TTC549 (cell line): ENCODE results near the gene RTCB.
"Not testable (repeated sequence)": the region's sequence is repeated elsewhere in the genome, so short reads cannot be mapped to it uniquely, and the experiment has no call there.

ENCODE experiments used
- FAIRE-seq: peaks from 2 replicates; lab custom pipeline; 2012; peaks lifted over from hg19 to GRCh38; lab: Jason Lieb, UNC

RTCB gene

DNA sequence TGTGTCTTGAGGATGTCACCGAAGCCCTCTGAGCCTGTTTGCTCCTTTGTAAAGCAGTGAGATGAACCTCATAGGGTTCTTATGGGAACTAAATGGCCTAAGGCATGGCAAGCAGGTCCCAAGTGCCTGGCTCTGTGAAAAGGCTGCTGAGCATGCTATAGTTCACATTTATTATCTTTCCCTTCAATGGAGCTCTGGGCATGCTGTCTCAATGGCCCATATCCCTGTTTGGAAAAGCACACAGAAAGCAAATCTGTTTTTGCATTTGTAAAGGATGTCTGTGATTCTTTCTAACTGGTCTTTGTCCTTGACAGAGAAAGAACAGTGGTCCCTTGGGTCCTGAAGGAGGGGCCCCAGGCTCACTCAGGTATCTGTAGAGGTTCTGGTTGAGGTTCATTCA, 26.4 kb downstream of the RTCB start:
- FAIRE-seq, result no peak

DNA sequence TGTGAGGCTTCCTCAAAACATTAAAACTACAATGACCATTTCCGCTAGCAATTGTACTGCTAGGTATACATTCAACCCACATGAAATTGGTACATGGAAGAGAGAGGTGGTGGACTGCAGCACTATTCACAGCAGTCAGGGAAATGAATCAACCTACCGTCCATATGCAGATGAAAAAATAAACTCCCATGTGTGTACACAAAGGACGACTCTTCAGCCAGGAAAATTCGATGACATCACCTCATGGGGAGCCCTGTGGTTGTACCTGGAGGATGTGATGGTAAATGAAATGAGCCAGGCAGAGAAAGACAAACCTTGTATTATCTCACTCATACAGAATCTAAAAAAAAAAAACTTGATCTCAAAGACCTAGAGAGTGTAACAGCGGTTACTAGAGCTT, 31.1 kb downstream of the RTCB start:
- no peak for FAIRE-seq

- FAIRE-seq, result no peak
Observed at GRCh38 chr22:32378707-32379272, 33.3 kb downstream of the RTCB start.

DNA sequence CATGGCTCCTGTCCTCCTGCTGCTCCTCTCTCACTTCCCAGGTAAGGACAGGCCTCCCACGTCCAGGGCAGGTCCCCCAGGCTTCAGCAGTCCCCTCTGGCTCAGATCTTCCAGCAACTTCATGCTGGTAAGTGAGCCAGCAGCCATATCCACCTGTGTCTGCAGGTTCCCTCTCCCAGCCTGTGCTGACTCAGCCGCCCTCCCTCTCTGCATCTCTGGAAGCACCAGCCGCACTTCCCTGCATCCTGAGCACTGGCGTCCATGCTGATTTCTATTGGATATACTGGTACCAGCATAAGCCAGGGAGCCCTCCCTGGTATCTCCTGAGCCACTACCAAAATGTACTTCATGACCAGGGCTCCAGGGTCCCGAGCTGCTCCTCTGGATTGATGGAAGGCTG, 35.4 kb downstream of the RTCB start:
- FAIRE-seq, result no peak

- FAIRE-seq, result no peak
Observed at GRCh38 chr22:32375678-32376450, 36.2 kb downstream of the RTCB start.

- no peak for FAIRE-seq
Observed at GRCh38 chr22:32364210-32364609, 47.8 kb downstream of the RTCB start.

GRCh38 chr22:32361257-32361656, 50.8 kb downstream of the RTCB start:
- FAIRE-seq, result no peak

DNA sequence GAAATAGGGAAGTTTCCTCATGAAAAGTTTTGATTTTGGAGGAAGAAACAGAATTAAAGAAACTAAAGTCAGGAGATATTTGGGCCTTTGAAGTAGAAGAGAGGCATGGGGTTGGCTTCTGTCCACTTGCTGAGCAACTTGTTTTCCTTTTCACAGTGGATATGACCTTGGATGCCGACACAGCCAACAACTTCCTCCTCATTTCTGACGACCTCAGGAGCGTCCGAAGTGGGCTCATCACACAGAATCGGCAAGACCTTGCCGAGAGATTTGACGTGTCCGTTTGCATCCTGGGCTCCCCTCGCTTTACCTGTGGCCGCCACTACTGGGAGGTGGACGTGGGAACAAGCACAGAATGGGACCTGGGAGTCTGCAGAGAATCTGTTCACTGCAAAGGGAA, 52.0 kb downstream of the RTCB start:
- FAIRE-seq, result not testable (repeated sequence)

DNA sequence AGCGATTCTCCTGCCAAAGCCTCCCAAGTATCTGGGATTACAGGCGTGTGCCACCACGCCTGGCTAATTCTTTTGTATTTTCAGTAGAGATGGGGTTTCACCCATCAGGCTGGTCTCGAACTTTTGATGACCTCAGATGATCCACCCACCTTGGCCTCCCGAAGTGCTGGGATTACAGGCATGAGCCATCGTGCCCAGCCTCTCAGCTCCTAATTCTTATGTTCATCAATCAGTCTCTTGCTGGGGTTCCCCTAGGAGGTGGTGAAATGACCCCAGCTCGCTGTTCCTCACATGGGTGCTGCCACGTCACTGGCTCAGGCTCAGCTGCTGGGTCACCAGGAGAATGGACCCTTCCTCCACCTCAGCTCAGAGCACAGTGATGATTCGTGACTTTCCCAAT, 54.5 kb downstream of the RTCB start, which contains the start of gene RFPL3:
Gene RFPL3 (plus strand): TSS at position 301 of the 400 bp plus-strand sequence. CDS start 205 bp downstream, outside the sequence.
- FAIRE-seq, result not testable (repeated sequence)

- FAIRE-seq, result no peak
Observed at GRCh38 chr22:32355760-32356159, 56.3 kb downstream of the RTCB start.

- no peak for FAIRE-seq
Observed at GRCh38 chr22:32354360-32355351, 57.4 kb downstream of the RTCB start.

DNA sequence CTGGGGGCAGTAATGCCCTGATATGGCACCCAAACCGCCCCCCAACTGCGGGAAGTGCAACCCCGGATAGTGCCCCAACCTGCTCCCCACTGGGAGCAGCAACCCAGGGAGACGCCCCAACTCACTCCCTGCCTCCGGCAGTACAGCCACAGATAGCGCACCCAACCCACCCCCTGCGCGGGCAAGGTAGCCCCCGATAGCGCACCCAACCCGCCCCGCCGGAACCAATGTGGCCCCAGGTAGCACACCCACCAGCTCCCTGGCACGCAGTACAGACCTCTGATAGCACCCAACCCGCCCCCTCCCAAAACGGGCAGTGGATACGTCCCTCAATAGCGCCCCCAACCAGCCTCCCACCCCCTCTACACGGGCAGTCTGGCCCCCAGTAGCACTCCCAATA, 58.2 kb downstream of the RTCB start:
- no peak for FAIRE-seq

DNA sequence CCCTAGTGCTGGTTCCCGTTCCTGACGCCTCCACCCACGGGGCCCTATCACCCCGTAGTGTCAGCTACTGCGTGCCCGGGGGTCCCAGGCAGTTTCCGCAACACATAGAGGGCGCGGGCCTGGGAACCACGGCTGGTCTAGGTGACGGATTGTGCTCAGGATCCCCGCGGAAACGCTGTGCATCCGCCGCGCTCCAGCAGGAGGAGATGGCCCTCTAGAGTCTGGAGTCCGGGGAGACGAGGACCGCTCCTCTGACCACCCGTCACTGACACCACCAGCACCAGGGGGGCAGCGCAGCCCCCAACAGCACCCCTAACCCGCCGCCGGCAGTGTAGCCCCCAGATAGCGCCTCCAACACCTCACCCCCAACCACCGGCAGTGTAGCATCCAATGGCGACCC, 58.8 kb downstream of the RTCB start:
- FAIRE-seq, result no peak

GRCh38 chr22:32352681-32353080, 59.4 kb downstream of the RTCB start:
- FAIRE-seq, result no peak

DNA sequence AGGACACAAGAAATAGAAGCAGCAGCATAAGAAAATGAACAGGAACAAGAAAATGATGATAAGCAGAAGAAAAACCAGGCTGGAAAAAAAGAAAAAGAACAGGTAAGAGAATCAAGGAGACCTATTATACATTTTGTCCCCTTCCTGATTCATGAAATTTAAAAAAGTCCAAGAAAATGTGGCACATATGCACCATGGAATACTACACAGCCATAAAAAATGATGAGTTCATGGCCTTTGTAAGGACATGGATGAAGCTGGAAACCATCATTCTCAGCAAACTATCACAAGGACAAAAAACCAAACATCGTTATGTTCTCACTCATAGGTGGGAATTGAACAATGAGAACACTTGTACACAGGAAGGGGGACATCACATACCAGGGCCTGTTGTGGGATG, 60.2 kb downstream of the RTCB start:
- FAIRE-seq, result not testable (repeated sequence)

GRCh38 chr22:32348031-32348611, 63.9 kb downstream of the RTCB start:
- no peak for FAIRE-seq

- FAIRE-seq, result no peak
Observed at GRCh38 chr22:32343941-32344340, 68.1 kb downstream of the RTCB start.

- FAIRE-seq, result no peak
Observed at GRCh38 chr22:32342977-32343376, 69.1 kb downstream of the RTCB start.

DNA sequence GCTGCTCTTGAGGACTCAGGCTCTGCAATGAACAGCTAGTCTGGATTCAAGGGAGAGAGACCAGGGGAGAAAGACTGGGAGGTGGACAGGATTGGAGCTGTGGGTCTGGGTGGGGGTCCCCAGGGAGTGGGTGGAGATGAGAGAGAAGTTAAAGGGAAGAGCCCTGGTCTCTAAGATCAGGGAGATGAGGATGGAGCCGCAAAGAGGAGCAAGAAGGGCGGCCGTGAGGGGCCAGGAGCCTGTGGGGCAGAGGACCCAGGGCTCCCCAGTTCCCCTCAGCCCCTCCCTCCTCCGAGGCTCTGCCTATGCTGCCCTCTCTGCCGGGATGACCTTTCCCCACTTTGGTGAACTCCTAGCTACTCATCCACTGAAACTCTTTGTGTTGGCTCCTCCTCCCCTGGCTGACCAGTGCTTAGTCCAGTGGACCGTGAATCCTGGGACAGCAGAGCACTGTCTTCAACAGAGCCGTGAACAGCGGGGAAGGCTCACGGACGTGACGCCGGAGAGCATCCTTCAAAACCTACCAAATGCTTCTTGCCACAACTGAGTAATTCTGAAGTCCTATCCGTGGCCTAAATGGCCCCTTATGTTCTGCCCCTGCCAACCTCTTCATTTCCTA, 70.8 kb downstream of the RTCB start:
- FAIRE-seq, result no peak

- no peak for FAIRE-seq
Observed at GRCh38 chr22:32340411-32340810, 71.6 kb downstream of the RTCB start.

- FAIRE-seq, result no peak
Observed at GRCh38 chr22:32339190-32340012, 72.6 kb downstream of the RTCB start.
